ENCODE data around the gene RPL11.
"Not testable (repeated sequence)": the region's sequence is repeated elsewhere in the genome, so short reads cannot be mapped to it uniquely, and the experiment has no call there.

The RPL11 gene

DNA sequence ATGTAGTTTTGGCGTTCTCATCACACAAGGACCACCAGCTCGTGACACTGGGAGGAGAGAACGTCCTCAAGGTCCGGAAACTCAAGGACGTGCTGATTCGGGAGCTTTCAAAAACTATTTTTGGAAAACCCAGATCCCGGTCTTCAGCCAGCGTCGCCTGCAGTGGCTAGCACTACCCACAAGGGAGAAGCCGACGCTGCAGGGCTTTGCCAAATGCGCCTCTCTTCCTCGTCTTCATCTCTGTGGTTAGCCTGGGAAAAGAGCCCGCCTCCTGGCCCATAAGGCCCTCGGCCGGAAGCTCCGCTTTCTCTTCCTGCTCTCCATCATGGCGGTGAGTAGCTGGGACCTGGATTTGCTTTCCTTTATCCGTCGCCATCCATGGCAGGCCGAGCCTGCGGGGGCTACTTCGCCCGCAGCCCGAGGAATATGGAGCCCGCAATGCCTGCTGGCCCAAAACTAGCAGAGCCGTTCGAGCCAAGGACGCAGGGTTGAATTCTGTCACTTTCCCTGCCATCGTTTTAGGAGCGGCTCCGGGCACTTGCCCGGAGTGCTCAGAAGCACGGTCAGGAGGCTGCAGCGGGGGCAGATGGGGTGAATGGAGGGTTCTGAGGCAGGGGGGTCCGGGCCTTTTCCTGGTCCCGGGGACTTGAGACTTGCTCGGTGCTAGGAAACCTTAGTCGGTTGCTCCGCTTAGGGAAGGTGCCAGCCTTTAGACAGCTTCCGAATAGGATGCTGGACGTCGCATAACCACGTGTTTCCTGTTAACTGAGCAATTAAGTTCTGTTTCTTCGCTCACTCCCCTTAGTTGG is at the start of gene RPL11:
RPL11 (plus strand) TSS at position 308 of the 809 bp plus-strand sequence; CDS start at position 326, 18 bp downstream.
- peak; percentile 90 to 91 for DNase-seq

DNA sequence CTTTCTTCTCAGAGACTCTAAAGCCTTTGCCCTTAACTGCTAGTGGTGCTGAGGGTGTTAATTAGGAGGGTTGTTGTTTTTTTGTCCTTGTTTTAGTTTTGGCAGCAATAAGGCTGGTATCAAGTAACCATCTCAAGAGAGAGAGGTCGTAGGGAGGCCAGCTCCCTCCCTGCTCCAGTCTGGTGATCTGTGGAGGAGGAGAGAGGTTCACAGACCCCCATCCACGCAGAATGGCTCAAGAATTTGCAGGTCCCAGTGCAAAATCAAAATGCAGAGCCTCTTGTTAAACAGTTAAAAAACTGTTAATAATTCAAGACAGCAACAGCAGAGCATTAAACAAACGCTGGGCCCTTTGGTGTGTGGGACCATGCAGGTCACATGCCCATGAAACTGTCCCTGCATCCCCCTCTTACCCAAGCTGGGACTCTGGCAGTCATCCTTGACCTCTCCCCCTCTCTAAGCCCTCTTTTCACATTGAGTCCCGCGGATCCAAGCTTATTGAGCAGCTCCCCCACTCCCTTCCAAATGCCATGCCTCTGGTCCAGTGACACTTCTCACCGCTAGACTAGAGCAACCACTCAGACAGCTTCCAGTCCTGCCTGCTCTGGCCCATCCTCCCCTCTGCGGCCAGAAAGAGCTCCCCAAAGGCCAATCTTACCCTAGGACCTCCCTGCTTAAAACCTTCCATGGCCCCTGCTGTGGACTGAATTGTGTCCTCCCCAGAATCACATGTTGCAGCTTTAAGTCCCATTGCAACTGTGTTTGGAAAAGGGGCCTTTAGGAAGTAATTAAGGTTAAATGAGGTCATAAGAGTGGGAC is 47.7 kb upstream of the RPL11 start:
- DNase-seq = no peak

- DNase-seq = no peak
Measured at GRCh38 chr1:23644555-23644866, 47.1 kb upstream of the RPL11 start.

DNA sequence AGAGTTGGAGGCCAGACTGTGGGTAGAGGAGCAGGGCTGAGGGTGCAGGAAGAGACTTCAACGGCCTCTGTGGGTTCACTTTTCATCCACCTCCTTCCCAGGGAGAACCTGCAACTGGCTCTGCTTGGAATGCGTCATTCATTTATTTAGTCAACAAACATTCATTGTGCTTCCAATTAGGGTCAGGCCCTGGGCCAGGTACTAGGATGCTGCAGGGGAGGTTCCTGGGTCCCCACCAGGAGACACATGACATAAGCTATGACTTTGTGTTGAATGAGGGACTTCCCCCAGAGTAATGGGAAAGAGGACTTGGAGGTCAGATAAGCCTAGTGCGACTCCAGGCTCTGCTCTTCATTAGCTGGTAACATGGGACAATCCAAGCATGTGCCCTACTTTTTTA is 46.3 kb upstream of the RPL11 start:
- DNase-seq = no peak

DNA sequence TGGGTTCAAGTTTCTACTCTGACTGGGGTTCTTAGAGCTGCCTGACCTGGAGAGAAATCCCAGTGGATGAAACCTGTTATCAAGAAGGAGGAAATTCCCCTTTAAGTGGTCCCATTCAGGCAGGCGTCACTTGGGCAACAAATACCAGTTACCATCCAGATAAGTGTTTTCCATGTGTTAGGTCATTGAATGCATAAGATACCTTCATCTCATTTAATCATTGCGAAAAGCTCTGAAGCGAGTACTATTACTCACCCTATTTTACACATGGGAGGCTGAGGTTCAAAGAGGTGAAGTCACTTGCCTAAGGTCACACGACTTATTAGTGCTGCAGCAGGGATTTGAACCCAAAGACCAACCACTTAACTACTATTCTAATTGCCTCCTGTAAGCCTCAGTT is 45.5 kb upstream of the RPL11 start:
- DNase-seq = no peak

DNA sequence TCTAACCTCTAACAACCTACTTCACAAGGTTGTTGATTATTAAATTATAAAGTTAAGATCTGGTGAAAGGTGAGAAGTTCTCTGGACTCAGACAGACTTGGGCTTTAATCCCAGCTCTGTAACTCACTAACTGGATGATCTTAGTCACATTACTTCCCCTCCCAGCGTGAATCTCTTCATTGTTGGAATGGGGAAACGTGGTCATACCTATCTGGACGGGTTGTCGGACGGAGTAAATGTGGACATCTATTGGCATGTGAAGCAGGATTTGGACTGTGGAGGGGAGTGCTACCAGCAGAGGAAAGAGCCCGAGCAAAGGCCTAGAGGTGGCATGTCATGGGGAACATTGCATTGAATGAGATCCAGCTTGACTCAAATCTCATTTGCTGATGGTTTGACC is 45.1 kb upstream of the RPL11 start:
- no peak for DNase-seq

DNA sequence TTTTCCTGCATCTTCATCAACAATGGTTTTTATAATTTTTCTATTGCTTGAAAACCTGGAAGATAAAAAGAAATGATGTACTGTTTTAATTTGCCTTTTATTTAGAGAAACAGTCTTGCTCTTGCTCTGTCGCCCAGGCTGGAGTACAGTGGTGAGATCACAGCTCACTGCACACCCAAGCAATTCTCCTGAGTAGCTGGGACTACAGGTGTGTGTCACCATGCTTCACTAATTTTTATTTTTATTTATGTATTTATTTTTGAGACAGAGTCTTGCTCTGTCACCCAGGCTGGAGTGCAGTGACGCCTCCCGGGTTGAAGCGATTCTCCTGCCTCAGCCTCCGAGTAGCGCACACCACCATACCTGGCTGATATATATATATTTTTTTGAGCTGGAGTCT is 43.0 kb upstream of the RPL11 start:
- no peak for DNase-seq

GRCh38 chr1:23649157-23649556 is 42.4 kb upstream of the RPL11 start:
- DNase-seq = not testable (repeated sequence)

DNA sequence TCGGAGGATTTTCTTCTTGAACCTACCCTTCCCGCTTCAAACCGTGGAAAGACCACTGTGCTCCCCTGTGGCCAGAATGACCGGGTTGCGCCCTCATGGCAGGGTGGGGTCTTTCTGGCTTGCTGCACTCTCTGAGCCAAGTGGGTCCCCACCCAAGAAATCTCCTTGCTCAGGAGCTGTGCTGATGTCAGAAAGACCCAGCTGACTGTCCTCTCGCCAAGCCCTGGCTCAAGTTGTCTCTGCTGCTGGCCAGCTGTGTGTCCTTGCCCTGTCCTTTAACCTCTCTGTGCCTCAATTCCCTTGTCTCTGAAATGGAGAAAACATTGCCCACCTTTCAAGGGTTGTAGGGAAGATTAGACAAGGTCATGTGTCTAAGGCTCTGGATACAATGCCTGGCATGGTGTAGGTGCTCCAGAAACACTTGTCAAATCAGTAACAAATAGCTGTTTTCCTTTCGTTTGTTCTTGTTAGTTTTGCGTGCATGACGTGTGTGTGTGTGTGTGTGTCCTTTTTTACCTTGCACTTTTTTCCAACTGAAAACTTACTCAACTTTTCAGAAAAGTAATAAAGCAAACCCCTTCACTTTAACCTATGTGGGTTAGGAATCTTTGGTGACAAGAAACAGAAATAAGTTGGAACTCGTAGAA is 41.1 kb upstream of the RPL11 start:
- DNase-seq = no peak

DNA sequence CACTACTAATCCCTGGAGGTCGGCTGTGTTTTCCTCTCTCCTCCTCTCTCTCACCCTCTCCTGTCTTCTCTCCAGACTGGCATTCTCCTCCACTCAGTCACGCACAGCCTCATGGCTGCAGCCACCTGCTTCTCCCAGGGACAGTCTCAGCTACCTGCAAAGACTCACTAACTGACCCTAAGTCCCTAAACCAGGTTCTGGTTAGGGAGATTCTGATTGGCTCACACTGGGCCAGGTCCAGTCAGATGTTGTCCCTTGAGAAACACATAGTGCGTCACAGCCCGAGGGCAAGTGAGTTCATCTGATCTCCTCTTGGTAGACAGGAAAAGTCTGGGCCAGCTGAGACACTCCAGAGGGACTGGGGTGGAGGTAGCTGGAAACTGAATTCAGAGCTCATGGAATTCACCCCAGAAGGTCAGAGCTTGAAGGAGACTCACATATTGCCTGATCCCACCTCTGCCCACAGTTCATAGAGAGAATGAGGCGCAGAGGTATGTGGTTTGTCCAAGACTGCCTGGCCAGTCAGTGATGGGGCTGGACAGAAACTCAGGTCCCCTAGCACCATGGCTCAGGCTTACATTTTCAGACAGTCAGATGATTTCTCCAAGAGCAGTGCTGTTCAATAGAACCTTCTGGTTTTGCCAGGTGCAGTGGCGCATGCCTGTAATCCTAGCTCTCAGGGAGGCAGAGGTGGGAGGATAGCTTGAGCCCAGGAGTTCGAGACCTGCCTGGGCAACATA is 40.4 kb upstream of the RPL11 start:
- DNase-seq = no peak

DNA sequence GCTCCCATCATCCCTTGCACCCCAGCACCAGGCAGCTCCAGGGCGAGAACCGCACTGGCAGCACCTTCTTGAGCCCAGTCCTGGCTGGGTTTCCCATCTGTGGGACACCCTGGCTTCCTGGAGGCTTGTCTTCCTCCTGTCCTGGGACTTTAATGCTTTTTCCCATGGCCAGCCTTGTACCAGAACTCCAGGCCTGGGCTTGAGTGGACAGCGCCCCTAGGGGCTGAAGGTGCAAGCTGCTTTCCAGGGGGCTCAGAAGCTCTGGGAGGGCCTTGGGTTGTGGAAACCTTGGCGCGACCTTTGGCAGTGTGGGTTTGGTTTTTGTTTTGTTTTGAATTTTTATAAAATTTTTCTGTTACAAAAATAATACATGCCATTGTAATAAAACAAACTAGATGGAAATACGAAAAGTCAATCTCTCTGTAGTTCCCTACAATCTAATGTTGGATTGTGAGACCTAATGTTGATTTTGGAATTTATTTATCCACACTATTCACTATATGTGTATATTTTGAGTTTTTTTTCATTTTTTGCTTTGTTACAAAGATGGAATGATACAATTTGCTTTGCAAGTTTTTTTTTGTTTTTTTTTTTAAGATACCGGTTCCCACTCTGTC is 33.8 kb upstream of the RPL11 start:
- peak; percentile 21 to 30 for DNase-seq

DNA sequence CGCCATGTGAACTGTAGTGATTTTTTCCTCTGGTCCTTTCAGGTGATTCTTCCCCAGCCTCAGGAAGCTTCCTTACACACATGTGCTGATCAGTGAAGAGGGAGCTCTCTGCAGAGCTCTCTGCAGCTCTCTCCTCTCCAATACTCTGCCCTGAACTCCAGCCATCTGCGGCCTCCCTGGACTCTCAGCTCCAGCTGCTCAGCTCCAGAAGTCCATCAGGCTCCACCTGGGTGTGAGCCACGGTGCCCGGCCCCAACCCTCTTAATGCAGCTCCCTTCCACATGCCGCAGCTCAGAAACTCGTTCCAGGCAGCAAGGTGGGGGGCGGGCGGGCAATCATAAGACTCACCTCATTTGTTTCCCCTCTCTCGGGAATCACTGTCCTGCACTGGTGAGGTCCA is 30.9 kb upstream of the RPL11 start:
- no peak for DNase-seq

DNA sequence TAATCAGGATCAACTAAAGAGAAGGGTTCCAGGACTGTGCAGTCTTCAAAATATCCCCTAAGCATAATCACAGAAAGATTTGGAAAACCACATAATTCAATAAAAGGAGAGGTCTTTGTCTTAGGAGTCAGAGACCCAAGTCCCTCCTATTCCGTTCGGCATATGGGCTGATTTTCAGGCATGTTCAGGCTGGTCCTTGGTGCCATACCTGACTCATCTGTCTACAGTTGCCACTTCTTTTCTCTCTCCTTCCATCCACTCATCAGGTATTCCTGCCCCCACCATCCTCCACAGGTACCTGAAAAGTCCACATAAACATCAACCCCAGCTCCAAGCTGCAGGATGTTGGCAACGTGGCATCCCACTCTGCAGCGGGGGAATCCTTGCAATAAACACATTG is 29.7 kb upstream of the RPL11 start:
- no peak for DNase-seq

DNA sequence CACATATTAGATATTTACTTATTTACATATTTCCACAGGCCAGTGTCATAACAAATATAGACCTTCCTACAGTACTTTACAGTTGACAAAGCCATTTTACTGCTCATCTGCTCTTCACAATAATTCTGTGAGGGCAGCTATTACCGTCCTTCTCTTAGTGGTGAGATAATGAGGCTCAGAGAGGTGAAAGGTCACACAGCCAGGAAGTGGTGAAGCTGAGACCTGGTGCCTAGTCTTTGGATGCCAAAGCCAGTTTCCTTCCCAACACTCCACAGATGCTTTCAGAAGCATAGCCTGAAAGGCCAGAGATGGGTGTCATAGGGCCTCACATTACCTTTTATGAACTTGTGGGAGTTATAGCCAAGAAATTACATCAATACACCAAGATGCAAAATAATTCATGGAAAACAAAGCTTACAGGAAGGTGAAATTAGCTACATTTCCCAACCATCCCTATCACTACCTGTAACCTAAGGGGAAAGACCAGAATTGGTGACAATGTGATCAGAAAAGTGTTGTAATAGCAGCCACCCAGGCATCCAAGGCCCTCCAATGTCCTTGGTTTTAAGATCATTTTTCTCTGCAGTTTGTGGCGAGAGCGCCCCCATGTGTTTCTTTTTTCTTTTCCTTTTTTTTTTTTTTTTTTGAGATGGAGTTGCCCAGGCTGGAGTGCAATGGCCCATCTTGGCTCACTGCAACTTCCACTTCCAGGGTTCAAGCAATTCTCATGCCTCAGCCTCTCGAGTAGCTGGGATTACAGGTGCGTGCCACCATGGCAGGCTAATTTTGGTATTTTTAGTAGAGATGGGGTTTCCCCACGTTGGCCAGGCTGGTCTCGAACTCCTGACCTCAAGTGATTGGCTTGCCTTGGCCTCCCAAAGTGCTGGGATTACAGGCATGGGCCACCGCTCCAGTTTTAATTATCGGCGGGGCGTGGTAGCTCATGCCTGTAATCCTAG is 26.5 kb upstream of the RPL11 start:
- DNase-seq = peak in 1 of 2 donors; percentile 14

- no peak for DNase-seq
Measured at GRCh38 chr1:23667411-23667810, 24.2 kb upstream of the RPL11 start.

DNA sequence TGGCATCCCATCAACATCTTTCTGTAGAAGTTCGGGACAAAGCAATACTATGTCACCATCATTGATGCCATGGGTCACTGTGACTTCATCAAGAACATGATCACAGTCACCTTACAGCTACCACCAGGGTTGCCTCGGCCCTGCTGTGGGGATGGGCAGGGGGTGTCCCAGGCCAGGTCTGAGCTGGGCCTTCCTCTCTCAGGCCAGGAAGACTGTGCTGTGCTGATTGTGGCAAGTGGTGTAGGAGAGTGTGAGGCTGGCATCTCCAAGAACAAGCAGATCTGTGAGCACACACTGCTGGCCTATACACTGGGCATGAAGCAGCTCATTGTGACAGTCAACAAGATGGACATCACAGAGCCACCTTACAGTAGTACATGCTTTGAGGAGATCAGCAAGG is 20.9 kb upstream of the RPL11 start:
- DNase-seq = no peak

GRCh38 chr1:23673086-23673813 is 18.4 kb upstream of the RPL11 start:
- no peak for DNase-seq

DNA sequence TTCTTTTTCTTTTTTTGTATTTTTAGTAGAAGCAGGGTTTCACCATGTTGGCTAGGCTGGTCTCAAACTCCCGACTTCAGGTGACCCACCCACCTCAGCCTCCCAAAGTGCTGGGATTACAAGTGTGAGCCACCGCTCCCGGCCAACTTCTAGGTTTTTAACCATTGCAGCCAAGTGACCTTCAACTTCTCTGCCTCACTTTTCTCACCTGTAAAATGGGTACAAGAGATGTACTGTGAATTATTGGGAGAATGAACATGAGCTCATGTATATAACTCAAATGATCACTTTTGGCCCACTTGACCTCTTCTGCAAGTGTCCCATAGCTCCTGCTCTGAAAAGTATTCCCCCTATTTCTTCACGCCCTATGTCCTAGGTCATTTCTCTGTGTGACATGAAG is 11.8 kb upstream of the RPL11 start:
- no peak for DNase-seq

DNA sequence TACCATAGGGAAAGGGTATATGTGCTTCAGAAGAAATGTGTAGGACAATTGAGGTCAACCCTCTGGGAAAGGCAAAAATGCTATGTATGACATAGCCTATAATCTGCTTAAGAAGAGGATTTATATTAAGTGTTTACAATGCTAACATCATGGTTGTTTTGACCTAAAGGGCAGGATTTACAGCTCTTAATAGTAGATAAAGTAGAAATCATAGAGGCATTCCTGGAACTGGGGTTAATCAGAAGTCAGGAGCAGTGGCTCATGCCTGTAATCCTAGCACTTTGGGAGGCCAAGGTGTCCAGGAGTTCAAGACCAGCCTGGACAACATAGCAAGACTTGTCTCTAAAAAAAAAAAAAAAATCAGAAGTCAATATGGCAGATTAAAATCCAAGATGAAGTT is 8.7 kb upstream of the RPL11 start:
- no peak for DNase-seq

GRCh38 chr1:23684415-23684814 is 7.2 kb upstream of the RPL11 start:
- DNase-seq = no peak

- not testable (repeated sequence) for DNase-seq
Measured at GRCh38 chr1:23685197-23685596, 6.4 kb upstream of the RPL11 start.
